Gastrocnemius medialis (tissue), 4 donors: ENCODE results near the gene GKAP1.
"Not testable (repeated sequence)": the region's sequence is repeated elsewhere in the genome, so short reads cannot be mapped to it uniquely, and the experiment has no call there.

Experiments used
- CTCF ChIP-seq, 5 experiments: fragments of 450-650 bp in 3 of 5; fragments of 200-600 bp in 2 of 5; sonication (generic) in 2 of 5; IDR thresholded peaks in 4 of 5; conservative IDR thresholded peaks in 1 of 5; 1 replicate in 4 of 5; 2 replicates in 1 of 5; pipeline ENCODE4 v1.5.1; 2016 to 2019; ENCODE audit warnings: antibody characterized with exemption in 5 of 5, mild to moderate bottlenecking in 3 of 5, moderate library complexity in 3 of 5
- POLR2A ChIP-seq, 2 donors: fragments of 450-650 bp; IDR thresholded peaks; one replicate each; pipeline ENCODE4 v1.6.1; 2017; ENCODE audit warnings: antibody characterized with exemption in 2 of 2, mild to moderate bottlenecking in 2 of 2, moderate library complexity in 2 of 2

DNA sequence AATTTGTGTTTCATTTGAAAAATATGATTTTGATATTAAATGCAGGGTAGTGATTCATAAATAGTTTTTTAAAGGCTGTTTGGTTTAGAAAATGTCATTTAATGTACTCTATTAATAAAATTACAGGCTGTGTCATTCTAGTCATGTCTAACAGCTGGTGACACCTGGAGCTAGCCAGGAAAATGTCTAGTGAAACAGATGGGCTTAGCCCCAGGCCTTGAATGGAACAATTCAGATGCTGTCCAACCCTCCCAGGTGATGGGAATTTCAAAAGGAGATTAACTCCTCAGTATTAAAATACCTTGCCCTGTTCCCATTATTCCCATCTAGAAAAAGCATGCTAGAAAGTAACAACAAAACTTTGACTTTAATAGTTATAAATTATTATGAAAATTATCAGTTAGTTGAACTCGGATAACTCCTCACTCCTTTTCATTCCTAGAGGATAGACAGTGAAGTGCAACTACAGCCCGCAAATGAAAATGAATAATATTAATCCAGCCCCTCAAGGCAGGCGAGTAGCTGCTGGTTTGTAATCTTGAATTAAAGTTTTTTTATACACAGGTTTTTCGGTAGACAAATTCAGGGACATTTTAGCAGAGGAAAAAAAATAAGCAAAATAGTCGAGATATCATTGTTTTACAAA, 13.0 kb upstream of the GKAP1 start:
- not testable (repeated sequence) for TF ChIP-seq CTCF (IDR thresholded peaks at IDR 0.05 in 4 of 5, conservative IDR thresholded peaks at IDR 0.05 in 1 of 5); POLR2A (IDR thresholded peaks at IDR 0.05)
